BJ (cell line): ENCODE measurements around the gene MFSD12. TPM values are rescaled to one million over a fixed set of nuclear protein-coding genes. Genes with fewer than 3 reads are reported as not detected.

Experiments
- CTCF ChIA-PET: fragments of 350-600 bp; formaldehyde crosslinking; extraction: SDS; loops from one replicate; lab custom pipeline; 2021; ENCODE audit warnings: antibody characterized with exemption, inconsistent platforms; lab: Yijun Ruan, JAX
- POLR2A ChIA-PET: fragments of 300-600 bp; sonication (Branson Sonifier 250); formaldehyde crosslinking; extraction: SDS; loops from one replicate; lab custom pipeline; 2021; ENCODE audit warnings: antibody characterized with exemption; lab: Charles Lee
- DNase-seq: peaks from one replicate; pipeline ENCODE4 v3.0.0-alpha.2; 2011; ENCODE audit warnings: low read depth
- H3K27me3 ChIP-seq: 2 replicates; pipeline ENCODE4 v1.6.0; 2011; ENCODE audit warnings: low read length; ENCODE audit not compliant: control insufficient read depth, insufficient read depth
- H3K36me3 ChIP-seq: 2 replicates; pipeline ENCODE4 v1.5.1; 2011; ENCODE audit warnings: low read length; ENCODE audit not compliant: control insufficient read depth, insufficient read depth
- H3K4me3 ChIP-seq: 2 replicates; pipeline ENCODE4 v1.5.1; 2011; ENCODE audit warnings: low read depth, mild to moderate bottlenecking, control low read depth, low read length
- polyA plus RNA-seq: library from polyadenylated mRNA; depleted of rRNA; stranded (reverse); fragments of >200 nt; gene quantifications from 2 replicates; pipeline ENCODE4 v1.2.3, GENCODE V29; 2011
- TF ChIP-seq, protein P1 (sequence below): IDR thresholded peaks from 2 replicates; pipeline ENCODE4 v1.5.1; 2011; ENCODE audit warnings: low read depth, mild to moderate bottlenecking, control low read depth, inconsistent platforms, low read length, moderate library complexity; ENCODE audit not compliant: insufficient read depth

The MFSD12 gene
- polyA plus RNA-seq, 1 experiment, result 54.7 TPM

DNA sequence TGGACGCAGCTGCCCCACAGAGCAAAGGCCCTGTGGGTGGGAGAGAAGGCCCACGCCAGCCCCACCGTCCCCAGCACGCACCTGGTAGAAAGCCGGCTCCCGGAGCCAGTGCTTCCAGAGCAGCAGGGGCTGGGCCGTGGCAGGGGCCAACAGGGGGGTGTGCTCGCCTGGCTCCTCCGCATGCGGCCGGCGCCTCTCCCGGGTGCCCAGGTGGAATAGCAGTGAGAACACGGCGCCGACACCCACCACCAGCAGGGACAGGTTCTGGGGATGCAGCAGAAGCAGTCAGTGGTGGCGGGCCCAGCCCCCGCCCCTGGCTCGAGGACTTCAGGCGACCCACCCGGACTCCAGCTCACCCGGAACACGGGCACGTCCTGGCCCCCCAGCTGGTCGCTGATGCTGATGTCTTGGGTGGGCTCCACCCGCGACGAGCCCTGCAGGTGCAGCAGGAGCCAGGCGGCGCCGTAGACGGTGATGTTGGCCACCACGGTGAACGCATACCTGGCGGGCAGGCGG is 9.6 kb downstream of the MFSD12 start:
- no peak overlapping the region for H3K4me3 ChIP-seq
- H3K36me3 ChIP-seq, result peaks cover 26% of the 10 kb centered on the region
- ChIA-PET CTCF (interaction anchor here (0.6 to 5.5 kb wide), 9 partner anchors 8 to 156 kb away, joined by 3 to 57 read pairs (median 3); partner anchors contain the start of gene MFSD12), POLR2A (no interaction called here)
- no peak for DNase-seq
- H3K27me3 ChIP-seq, result no peaks in the 10 kb centered on the region
- TF ChIP-seq, protein P1, sequence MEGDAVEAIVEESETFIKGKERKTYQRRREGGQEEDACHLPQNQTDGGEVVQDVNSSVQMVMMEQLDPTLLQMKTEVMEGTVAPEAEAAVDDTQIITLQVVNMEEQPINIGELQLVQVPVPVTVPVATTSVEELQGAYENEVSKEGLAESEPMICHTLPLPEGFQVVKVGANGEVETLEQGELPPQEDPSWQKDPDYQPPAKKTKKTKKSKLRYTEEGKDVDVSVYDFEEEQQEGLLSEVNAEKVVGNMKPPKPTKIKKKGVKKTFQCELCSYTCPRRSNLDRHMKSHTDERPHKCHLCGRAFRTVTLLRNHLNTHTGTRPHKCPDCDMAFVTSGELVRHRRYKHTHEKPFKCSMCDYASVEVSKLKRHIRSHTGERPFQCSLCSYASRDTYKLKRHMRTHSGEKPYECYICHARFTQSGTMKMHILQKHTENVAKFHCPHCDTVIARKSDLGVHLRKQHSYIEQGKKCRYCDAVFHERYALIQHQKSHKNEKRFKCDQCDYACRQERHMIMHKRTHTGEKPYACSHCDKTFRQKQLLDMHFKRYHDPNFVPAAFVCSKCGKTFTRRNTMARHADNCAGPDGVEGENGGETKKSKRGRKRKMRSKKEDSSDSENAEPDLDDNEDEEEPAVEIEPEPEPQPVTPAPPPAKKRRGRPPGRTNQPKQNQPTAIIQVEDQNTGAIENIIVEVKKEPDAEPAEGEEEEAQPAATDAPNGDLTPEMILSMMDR, result no peak; the same call in 1 of the 2 replicates

DNA sequence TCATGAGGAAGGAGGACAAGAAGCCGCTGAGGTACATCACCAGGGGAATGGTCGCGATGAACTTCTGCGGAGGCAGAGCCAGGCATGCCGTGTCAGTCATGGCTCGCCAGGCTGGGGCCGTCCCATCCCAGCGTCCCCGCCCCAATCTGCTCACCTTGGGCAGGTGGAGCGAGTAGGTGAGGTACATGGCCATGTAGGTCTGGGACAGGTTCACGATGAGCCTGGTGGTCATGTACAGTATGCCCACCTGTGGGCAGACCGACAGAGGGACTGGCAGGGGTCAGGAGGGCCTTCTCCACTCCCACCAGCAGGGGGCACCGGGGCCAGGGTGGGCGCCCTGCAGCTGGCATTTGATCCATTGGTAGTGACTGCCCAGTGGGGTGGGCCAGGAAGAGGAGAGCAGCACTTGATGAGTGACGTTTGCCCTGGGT is 10.1 kb downstream of the MFSD12 start:
- CTCF ChIA-PET, result interaction anchor here (0.6 to 5.5 kb wide), 9 partner anchors 9 to 157 kb away, joined by 3 to 57 read pairs (median 3); partner anchors contain the start of gene MFSD12
- TF ChIP-seq, protein P1, result peak; percentile 75
- POLR2A ChIA-PET, result no interaction called here

DNA sequence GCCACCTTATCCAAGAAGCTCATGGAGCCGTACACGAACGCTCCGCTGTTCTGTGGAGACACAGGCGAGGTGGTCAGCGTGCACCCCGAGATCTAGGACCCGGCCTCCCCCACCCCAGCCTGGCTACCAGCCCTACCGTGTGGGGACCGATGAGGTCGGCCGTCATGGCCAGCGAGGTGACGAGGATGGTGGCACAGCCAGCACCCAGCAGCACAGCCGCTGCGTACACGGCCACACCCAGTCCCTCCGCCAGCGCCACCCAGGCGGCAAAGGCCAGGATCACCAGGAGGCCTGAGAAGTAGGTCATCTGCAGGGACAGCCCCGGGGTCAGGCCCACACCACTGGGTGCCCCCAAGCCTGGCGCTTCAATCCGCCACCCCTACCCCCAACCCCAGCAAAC is 11.3 kb downstream of the MFSD12 start:
- H3K4me3 ChIP-seq, result no peak overlapping the region
- peaks cover 26% of the 10 kb centered on the region for H3K36me3 ChIP-seq
- CTCF ChIA-PET, result interaction anchor here (0.6 to 5.5 kb wide), 13 partner anchors 9 to 217 kb away, joined by 3 to 57 read pairs (median 4); partner anchors contain the start of genes MFSD12 and TJP3
- no peak for DNase-seq
- H3K27me3 ChIP-seq, result no peaks in the 10 kb centered on the region
- TF ChIP-seq, protein P1, result no peak
- POLR2A ChIA-PET, result no interaction called here

More for the DNA sequence above, 10.1 kb downstream of the MFSD12 start:
- Histone ChIP-seq H3K4me3 (no peak overlapping the region), H3K36me3 (peaks cover 26% of the 10 kb centered on the region), H3K27me3 (no peaks in the 10 kb centered on the region)
- no peak for DNase-seq

DNA sequence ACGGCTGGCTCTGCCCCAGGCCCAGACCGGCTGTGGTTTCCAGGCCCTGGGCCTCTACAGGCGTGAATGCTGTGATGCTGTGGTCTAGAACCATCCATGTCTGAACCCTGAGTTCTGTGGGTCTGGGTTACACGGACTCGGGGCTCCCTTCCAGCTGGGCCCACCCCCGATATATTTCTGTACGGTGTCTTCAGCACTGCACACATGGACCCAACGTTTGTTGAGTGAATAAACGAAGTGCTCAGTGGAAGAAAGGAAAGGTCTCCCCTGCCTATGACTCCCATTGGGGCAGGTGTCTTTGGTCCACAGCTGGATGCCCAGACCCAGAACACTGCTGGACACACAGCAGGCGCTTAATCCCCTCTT is 11.7 kb downstream of the MFSD12 start:
- ChIA-PET CTCF (interaction anchor here (0.7 to 5.5 kb wide), 23 partner anchors 9 to 244 kb away, joined by 3 to 57 read pairs (median 5); partner anchors contain the start of genes MFSD12 and TJP3), POLR2A (no interaction called here)
- no peak for DNase-seq
- TF ChIP-seq, protein P1, result no peak
- peaks cover 26% of the 10 kb centered on the region for H3K36me3 ChIP-seq
- no peaks in the 10 kb centered on the region for H3K27me3 ChIP-seq
- H3K4me3 ChIP-seq, result no peak overlapping the region

DNA sequence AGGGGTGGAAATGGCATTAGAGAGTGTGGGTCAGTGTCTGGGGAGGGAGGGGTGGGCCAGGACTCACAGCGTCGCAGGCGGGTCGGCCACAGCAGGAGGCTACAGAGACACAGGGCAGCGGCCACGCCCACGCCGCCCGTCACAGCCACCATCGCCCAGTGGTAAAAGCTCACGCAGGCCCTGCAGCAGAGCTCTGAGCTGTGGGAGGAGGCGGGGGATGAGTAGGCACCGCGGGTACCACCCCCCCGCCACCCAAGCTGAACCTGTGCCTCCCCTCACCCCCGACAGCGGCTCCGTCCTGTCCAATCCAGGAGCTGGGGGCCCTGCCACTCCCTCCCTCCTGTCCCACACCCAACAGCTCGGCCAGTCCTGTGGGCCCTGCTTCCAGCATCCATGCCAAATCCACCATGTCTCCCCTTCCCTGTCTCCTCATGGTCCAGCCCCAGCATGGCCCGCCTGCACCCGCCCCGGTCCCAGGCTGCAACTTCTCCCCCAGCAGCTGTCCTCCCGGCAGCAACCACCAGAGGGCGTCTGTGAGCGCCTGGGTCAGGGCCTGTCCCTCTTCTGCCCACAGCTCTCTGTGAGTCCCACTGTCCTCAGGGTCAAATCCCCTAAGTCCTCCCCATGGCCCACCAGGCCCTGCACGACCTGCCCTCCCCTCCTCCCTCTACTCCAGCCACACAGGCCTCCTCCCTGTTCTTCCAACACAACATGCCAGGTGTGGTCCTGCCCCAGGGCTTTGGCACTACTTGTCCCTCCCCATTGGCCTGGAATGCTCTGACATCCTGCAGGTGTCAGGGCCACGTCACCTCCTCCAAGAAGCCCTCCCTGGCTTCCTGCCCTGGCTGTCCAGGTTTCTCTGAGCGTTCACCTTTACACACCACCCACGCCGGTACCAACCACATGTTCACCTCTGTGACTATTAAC is 12.4 kb downstream of the MFSD12 start:
- Histone ChIP-seq H3K4me3 (no peak overlapping the region), H3K36me3 (peaks cover 26% of the 10 kb centered on the region), H3K27me3 (no peaks in the 10 kb centered on the region)
- TF ChIP-seq, protein P1, result peak; percentile 98
- no peak for DNase-seq
- ChIA-PET POLR2A (no interaction called here), CTCF (interaction anchor here (0.6 to 5.5 kb wide), 26 partner anchors 8 to 243 kb away, joined by 3 to 57 read pairs (median 4); partner anchors contain the start of genes MFSD12 and TJP3)
